LNCAP (cell line): Measurements from ENCODE around the gene PIGU.

Experiments used
- CTCF ChIP-seq: fragments of 450-650 bp; IDR thresholded peaks from 2 replicates; pipeline ENCODE4 v1.5.1; 2017; ENCODE audit warnings: mild to moderate bottlenecking

Gene PIGU

GRCh38 chr20:34615477-34615876 is 61.4 kb downstream of the PIGU start:
- TF ChIP-seq CTCF, result no peak

- TF ChIP-seq CTCF, result no peak
These were observed 69.8 kb downstream of the PIGU start for GRCh38 chr20:34607066-34607465.

GRCh38 chr20:34604980-34605788 is 71.7 kb downstream of the PIGU start:
- no peak for TF ChIP-seq CTCF

- TF ChIP-seq CTCF, result no peak
These were observed 75.8 kb downstream of the PIGU start for GRCh38 chr20:34600892-34601653.

GRCh38 chr20:34595377-34596184 is 81.3 kb downstream of the PIGU start:
- no peak for TF ChIP-seq CTCF

- TF ChIP-seq CTCF, result no peak
These were observed 90.3 kb downstream of the PIGU start for GRCh38 chr20:34586488-34587163.

GRCh38 chr20:34585019-34585418 is 91.9 kb downstream of the PIGU start:
- TF ChIP-seq CTCF, result no peak
